TTC549 (cell line): Measurements from ENCODE around the gene GJA8.
"Not testable (repeated sequence)": the region's sequence is repeated elsewhere in the genome, so short reads cannot be mapped to it uniquely, and the experiment has no call there.

Experiments used
- FAIRE-seq: peaks from 2 replicates; lab custom pipeline; 2012; peaks lifted over from hg19 to GRCh38; lab: Jason Lieb, UNC

Gene GJA8

GRCh38 chr1:147902253-147902845 lies at the start of gene GJA8:
GJA8 (plus strand) TSS chr1:147902795; CDS start chr1:147907956, 5,161 bp downstream.
- FAIRE-seq: no peak

GRCh38 chr1:147853391-147853790 lies 49.2 kb upstream of the GJA8 start:
- FAIRE-seq: no peak

DNA sequence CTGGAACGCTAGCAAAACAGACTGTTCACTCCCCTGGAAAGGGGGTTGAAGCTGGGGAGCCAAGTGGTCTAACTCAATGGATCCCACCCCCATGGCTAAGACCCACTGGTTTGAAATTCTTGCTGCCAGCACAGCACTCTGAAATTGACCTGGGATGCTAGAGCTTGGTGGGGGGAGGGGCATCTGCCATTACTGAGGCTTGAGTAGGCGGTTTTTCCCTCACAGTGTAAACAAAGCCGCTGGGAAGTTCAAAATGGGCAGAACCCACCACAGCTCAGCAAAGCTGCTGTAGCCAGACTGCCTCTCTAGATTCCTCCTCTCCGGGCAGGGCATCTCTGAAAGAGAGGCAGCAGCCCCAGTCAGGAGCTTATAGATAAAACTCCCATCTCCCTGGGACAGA lies 47.6 kb upstream of the GJA8 start:
- not testable (repeated sequence) for FAIRE-seq

- FAIRE-seq: not testable (repeated sequence)
These were observed 46.6 kb upstream of the GJA8 start for GRCh38 chr1:147855996-147856395.

DNA sequence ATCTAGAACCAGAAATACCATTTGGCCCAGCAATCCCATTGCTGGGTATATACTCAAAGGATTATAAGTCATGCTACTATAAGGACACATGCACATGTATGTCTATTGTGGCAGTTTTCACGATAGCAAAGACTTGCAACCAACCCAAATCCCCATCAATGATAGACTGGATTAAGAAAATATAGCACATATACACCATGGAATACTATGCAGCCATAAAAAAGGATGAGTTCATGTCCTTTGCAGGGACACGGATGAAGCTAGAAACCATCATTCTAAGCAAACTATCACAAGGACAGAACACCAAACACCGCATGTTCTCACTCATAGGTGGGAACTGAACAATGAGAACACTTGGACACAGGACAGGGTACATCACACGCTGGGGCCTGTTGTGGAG lies 35.4 kb upstream of the GJA8 start:
- FAIRE-seq: not testable (repeated sequence)

DNA sequence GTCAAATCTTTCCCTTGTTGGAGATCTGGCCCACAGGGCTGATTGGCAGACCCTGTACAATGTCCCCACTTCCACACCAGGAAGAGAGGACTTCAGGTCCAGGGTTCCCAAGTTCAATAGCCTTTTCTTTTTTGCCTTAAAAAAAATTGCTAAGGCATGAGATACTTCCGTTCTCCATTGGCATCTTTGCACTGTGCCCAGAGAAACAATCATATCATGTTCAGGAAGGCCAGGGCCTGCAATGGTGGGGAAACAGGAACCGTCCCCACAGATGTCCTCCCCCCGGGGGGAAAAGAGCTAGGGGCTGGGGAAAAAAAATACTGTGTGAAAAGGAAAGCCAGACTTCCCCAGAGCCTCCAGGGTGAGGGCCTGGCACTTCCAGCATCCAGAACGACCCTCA lies 24.6 kb upstream of the GJA8 start:
- no peak for FAIRE-seq

DNA sequence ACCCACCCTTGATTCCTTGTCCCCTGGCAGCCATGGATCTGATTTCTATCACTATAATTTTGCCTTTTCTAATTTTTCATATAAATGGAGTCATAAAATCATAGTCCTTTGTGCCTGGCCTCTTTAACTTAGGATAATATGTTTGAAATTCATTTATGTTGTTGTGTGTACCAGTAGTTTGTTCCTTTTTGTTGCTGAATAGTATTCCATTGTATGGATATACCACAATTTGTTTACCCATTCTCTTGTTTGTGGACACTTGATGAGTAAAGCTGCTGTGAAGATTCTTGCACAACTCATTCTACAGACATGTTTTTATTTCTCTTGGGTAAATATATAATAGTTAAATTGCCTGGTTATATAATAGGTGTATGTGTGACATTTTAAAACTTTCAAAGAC lies 22.7 kb upstream of the GJA8 start:
- no peak for FAIRE-seq

DNA sequence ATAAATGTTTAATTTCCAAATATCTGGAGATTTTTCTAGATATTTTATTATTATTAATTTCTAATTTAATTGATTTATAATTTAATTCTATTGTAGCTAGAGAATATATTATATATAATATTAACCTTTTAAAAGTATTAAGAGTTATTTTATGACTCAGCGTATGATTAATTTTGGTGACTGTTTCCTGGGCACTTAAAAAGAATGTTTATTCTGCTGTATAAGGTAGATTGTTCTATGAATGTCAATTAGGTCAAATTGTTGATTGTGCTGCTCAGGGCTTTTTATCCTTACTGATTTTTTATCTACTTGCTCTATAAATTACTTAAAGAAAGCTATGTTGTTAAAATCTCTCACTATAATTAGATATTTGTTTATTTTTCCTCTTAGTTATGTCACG lies 20.1 kb upstream of the GJA8 start:
- FAIRE-seq: peak; percentile 96

- FAIRE-seq: peak; percentile 68
These were observed 12.3 kb upstream of the GJA8 start for GRCh38 chr1:147890177-147890790.

DNA sequence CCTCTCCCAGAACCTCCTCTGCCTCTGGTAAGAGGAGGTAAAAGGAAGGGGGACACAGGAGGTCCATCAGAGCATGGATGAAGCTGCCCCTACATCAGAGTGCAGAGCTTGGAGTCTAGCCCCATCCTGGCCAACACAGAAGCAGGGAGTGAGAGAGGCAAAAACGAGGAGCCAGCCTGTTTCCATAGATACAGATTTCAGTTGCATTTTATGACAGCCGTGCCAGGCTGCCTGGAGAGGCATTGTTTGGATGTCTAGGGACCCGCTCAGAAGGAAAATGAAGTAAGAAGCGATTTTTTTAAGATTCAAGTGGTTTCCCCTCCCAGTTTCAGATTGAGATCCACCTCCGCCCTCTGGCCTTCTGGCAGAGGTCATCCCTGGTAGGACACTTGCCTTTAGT lies 11.5 kb upstream of the GJA8 start:
- FAIRE-seq: no peak

DNA sequence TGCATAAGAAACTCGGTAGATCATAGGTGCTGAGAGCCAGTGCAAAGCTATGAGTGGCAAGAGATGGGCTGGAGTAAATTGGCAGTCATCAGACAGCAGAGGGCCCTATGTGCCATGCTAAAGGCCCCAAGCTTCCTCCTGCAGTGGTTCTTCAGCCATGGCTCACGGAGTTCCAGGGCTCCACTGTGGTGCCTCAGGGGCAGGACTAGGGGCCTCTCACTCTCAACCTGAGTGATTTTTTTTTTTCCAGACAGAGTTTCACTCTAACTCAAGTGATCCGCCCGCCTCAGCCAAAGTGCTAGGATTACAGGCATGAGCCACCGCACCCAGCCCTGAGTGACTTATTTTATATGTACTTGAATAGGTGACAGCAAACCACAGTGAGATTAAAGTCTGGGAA lies 10.4 kb upstream of the GJA8 start:
- no peak for FAIRE-seq

- FAIRE-seq: peak; percentile 96
These were observed 9.8 kb upstream of the GJA8 start for GRCh38 chr1:147892731-147893214.

DNA sequence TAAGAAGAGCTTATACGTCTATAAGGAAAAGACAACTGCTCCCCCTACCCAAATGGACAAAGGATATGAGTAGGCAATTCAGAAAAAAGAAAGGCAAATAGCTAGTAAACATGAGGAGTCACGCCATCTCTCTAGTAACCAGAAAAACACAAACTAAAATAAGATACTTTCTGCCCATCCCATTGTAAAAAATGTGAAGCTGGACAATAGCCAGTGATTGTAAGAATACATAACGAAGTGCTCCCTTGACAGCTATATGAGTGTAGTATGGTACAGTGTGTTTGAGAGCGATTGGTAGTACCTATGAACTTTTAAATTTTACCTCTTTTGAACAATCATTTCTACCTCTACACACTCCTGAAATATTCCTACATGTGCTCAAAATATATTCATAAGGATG lies 7.5 kb upstream of the GJA8 start:
- FAIRE-seq: no peak

DNA sequence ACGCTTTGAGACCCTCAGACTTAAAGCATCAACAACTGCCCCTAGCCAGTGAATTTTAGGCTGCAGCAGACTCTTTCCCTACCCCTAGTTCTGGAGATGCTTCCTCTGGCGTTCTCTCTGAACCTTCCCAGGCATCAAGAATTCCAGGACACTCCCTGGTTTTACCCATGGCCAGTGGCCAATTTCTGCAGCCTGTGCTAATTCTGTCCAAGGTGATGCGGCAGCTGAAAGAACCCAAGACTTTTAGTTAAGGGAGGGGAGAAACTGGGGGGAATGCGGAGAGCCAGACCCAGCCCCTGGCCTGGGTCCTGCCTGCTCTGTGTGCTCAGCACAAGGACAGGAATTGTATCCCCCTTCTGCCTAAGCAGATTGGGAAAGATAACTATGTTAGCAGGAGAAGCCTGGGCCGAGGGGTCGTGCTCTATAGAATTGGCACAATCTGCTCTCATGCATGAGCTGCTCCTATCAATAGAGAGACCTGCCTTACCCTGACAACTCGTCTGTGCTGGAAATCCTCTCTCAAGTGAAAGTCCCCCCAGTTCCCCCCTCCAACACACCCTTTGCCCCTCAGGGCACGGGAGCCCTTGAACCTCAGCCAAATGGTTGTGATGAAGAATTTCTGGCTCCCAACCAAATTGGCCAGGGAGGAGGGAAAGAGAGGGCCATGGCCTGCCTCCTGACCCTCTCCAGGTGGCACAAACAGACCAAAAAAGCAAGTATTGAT lies 5.4 kb upstream of the GJA8 start:
- FAIRE-seq: no peak

DNA sequence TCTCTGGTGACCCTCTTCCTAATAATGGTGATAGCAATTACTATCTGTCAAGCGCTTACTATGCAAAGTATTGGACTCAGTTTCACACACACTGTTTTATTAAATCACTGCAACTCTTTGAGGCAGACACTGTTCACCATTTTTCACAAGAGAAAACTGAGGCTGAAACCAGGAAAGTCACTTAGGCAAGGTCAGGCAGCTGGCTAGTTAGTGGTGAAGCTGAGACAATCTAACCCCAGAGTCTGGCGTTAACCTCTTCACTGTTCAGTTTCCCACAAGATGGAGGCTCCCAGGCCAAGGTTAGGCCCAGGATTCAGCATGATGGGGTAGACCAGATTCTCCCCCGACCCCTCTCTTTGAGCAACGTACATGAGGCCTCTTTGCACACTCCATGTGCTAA lies 4.8 kb upstream of the GJA8 start:
- FAIRE-seq: no peak

DNA sequence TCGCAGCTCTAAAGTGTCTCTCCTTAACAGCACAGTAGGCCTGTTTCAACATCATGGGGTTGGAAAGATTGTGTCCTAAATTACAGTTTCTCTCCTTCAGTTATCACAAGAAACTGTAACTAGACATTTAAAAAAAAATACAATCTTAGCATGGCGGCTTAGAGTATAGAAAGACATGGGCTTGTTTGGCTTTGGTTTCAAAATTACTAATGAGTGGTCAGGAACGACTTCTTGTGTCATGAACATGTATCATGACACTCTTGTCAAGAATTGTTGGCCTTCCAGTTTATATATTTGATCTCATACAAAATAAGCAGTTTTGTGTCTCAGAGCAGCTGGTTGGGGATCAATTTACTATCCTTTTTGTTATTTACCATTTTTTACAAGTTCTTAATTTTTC lies 2.1 kb downstream of the GJA8 start:
- no peak for FAIRE-seq

DNA sequence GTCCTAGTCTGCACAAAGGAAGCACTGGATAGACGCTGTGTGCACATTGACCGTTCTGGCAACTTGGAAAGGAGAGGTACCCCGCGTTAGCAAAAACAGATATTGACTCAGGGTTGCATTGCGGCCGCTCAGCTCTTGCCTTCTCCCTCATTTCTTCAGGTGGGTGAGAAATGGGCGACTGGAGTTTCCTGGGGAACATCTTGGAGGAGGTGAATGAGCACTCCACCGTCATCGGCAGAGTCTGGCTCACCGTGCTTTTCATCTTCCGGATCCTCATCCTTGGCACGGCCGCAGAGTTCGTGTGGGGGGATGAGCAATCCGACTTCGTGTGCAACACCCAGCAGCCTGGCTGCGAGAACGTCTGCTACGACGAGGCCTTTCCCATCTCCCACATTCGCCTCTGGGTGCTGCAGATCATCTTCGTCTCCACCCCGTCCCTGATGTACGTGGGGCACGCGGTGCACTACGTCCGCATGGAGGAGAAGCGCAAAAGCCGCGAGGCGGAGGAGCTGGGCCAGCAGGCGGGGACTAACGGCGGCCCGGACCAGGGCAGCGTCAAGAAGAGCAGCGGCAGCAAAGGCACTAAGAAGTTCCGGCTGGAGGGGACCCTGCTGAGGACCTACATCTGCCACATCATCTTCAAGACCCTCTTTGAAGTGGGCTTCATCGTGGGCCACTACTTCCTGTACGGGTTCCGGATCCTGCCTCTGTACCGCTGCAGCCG lies 5.4 kb downstream of the GJA8 start:
- no peak for FAIRE-seq

DNA sequence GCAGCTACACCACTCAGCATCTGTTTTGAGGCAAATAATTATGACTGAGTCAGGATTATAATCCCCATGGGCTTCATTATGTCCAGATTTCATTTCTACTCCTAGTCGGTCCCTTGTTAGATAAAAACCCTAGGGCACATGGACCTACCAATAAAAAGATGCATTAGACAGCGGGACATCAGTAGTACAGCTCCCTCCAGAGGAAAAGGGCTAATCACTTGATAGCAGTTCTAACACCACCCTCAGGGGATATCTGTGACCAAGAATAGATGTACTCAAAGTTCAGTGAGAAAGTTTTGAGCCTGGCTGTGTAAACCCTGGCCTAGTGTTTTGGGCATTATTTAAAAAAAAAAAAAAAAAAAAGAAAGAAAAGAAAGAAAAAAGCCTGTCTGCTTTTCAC lies 10.0 kb downstream of the GJA8 start:
- no peak for FAIRE-seq

DNA sequence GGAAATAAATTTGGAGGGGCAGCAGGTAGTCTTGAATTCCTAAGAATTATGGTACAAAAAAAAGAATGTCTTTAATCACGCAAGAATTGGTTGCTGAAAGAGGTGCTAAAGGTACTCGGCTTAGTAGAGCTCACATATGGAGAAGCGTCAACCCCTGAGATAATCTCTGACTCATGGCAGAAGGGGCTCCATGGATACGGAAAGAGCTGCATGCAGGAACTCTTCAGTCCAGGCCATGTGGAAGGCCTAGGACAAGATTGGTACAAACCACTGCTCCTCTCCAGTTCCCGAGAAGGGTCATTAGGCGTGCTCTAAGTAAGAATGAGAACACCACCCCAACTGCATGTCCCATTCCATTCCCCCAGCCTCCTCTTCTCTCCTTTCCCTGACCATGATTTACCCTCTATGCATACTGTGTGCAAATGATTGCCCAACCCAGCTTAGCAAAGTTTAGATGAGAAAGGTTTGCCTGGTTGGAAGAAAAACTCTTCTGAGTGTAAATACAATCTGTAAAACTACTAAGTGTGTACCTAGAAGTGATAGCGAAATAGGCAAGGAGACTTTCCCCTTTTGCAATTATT lies 10.9 kb downstream of the GJA8 start:
- FAIRE-seq: no peak

DNA sequence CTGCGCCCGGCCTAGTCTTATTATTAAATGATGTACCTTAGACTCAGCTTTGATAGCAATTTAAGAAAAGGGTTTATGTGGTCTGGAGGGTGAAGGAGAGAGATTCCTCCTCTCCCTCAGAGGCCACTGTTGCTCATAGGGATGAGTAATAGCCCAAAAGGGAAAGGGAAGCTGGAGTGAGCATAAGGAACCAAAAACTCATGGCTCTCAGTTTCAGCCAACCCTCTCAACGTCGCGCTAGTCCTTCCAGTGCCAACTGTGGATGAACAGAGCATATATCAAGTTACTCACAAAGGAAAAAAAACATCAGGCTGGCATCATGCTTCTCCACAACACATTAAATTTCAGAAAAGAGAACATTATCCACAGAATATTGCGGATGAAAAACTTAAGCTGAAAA lies 17.3 kb downstream of the GJA8 start:
- FAIRE-seq: no peak

- no peak for FAIRE-seq
These were observed 22.2 kb downstream of the GJA8 start for GRCh38 chr1:147924813-147925212.

GRCh38 chr1:147927215-147927614 lies 24.6 kb downstream of the GJA8 start:
- not testable (repeated sequence) for FAIRE-seq

GRCh38 chr1:147927689-147928088 lies 25.1 kb downstream of the GJA8 start:
- not testable (repeated sequence) for FAIRE-seq
